SU-DHL-6 (cell line): Measurements from ENCODE around the gene ITPR2.

Source experiments
- H2AFZ ChIP-seq: fragments of 200-600 bp; sonication (generic); 2 replicates; pipeline ENCODE4 v1.6.1; 2014; ENCODE audit warnings: low read depth, mild to moderate bottlenecking, moderate library complexity, mixed read lengths, antibody characterized with exemption, low read length; ENCODE audit not compliant: severe bottlenecking
- H3F3A ChIP-seq: fragments of 200-600 bp; shearing (Covaris generic); 2 replicates; pipeline ENCODE4 v1.6.0; 2016; ENCODE audit warnings: antibody characterized with exemption, mild to moderate bottlenecking; ENCODE audit not compliant: insufficient read depth
- H3K27ac ChIP-seq: fragments of 200-600 bp; sonication (generic); 2 replicates; pipeline ENCODE4 v1.5.1; 2016; ENCODE audit warnings: low read depth, mild to moderate bottlenecking, low read length, moderate library complexity, mixed read lengths
- H3K27me3 ChIP-seq: fragments of 200-600 bp; sonication (generic), shearing (Covaris generic); 2 replicates; pipeline ENCODE4 v1.6.0; 2014; ENCODE audit warnings: mild to moderate bottlenecking, low read length
- H3K36me3 ChIP-seq: fragments of 200-600 bp; sonication (generic); 2 replicates; pipeline ENCODE4 v1.6.1; 2014; ENCODE audit warnings: mild to moderate bottlenecking, low read length, mixed read lengths
- H3K4me2 ChIP-seq: fragments of 300-600, 200-600 bp; shearing (Covaris generic), sonication (generic); 2 replicates; pipeline ENCODE4 v1.6.0; 2014; ENCODE audit warnings: low read length, low read depth, mild to moderate bottlenecking; ENCODE audit not compliant: poor library complexity, severe bottlenecking
- H3K4me3 ChIP-seq: fragments of 200-600 bp; sonication (generic); 2 replicates; pipeline ENCODE4 v1.5.1; 2014; ENCODE audit warnings: antibody characterized with exemption, low read length, mild to moderate bottlenecking, mixed read lengths; ENCODE audit not compliant: insufficient read depth, poor library complexity, severe bottlenecking
- H3K79me2 ChIP-seq: fragments of 200-600 bp; sonication (generic); 2 replicates; pipeline ENCODE4 v1.6.1; 2014; ENCODE audit warnings: mild to moderate bottlenecking, low read length, moderate library complexity; ENCODE audit not compliant: insufficient read depth
- H3K9ac ChIP-seq: fragments of 200-600 bp; sonication (generic); 2 replicates; pipeline ENCODE4 v1.7.0; 2014; ENCODE audit warnings: mild to moderate bottlenecking, low read length
- H3K9me2 ChIP-seq: fragments of 200-600 bp; sonication (generic); replicated peaks from 2 replicates; pipeline ENCODE4 v1.6.1; 2014; ENCODE audit warnings: low read length; ENCODE audit not compliant: insufficient read depth
- H3K9me3 ChIP-seq: fragments of 200-600 bp; sonication (generic); 2 replicates; pipeline ENCODE4 v1.6.1; 2014; ENCODE audit warnings: low read length, mixed read lengths; ENCODE audit not compliant: insufficient read depth
- H4K20me1 ChIP-seq: fragments of 200-600 bp; sonication (generic); 2 replicates; pipeline ENCODE4 v1.6.1; 2014; ENCODE audit warnings: low read depth, mild to moderate bottlenecking, antibody characterized with exemption, low read length, moderate library complexity, mixed read lengths
- EZH2phosphoT487 ChIP-seq: fragments of 200-600 bp; sonication (generic), shearing (Covaris generic); conservative IDR thresholded peaks from 2 replicates; pipeline ENCODE4 v1.6.1; 2018; ENCODE audit warnings: mild to moderate bottlenecking, antibody characterized with exemption, low read length, moderate library complexity, mixed read lengths
- TF ChIP-seq, protein P1 (sequence below): fragments of 200-600 bp; sonication (generic); IDR thresholded peaks from one replicate; pipeline ENCODE4 v1.5.1; 2017; ENCODE audit warnings: antibody characterized with exemption, mild to moderate bottlenecking, low read length, moderate library complexity; ENCODE audit not compliant: insufficient read depth, poor library complexity, severe bottlenecking

ITPR2 gene

DNA sequence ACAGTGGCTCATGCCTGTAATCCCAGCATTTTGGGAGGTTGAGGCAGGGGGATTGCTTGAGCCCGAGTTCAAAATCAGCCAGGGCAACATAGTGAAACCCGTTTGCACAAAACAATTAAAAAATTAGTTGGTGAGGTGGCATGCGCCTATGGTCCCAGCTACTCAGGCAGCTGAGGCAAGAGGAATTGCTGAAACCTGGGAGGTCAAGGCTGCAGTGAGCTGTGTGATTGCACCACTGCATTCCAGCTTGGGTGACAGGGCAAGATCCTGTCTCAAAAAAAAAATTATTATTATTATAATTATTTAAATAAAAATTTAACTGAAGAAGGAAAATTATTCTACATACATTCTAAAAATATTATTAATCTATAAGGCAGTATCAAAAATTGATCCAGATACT lies 164.1 kb downstream of the ITPR2 start:
- Histone ChIP-seq H4K20me1 (no peaks in the 10 kb centered on the region), H3K36me3 (no peaks in the 10 kb centered on the region), H3K9me3 (no peaks in the 10 kb centered on the region), H3F3A (no peaks in the 10 kb centered on the region), H2AFZ (no peak overlapping the region), H3K27me3 (no peaks in the 10 kb centered on the region), H3K4me3 (no peak overlapping the region), H3K79me2 (no peaks in the 10 kb centered on the region), H3K9me2 (no peaks in the 10 kb centered on the region), H3K27ac (no peak overlapping the region), H3K9ac (no peak overlapping the region), H3K4me2 (no peak overlapping the region)
- TF ChIP-seq, protein P1, sequence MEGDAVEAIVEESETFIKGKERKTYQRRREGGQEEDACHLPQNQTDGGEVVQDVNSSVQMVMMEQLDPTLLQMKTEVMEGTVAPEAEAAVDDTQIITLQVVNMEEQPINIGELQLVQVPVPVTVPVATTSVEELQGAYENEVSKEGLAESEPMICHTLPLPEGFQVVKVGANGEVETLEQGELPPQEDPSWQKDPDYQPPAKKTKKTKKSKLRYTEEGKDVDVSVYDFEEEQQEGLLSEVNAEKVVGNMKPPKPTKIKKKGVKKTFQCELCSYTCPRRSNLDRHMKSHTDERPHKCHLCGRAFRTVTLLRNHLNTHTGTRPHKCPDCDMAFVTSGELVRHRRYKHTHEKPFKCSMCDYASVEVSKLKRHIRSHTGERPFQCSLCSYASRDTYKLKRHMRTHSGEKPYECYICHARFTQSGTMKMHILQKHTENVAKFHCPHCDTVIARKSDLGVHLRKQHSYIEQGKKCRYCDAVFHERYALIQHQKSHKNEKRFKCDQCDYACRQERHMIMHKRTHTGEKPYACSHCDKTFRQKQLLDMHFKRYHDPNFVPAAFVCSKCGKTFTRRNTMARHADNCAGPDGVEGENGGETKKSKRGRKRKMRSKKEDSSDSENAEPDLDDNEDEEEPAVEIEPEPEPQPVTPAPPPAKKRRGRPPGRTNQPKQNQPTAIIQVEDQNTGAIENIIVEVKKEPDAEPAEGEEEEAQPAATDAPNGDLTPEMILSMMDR = no peak
- TF ChIP-seq EZH2phosphoT487 = no peak

DNA sequence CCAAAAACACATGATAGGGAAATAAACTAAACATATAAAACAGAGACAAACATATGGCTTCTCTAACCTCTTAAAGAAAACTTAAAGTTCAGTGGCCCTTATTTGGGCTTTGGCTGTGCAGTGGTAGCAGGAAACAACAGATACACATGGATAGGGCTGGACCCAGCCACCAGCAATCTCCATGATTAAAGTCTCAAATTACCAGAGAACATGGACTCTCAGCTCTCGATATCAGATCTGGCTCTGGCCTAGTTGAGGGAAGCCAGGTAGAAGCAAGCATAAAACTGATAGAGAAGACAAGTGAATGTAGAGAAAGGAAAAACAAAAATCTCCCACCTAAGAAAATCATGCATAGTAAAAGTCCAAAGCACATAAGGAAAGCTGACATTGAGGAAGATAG lies 164.8 kb downstream of the ITPR2 start:
- H3K4me2 ChIP-seq = no peak overlapping the region
- no peak overlapping the region for H3K9ac ChIP-seq
- TF ChIP-seq, protein P1 = no peak
- TF ChIP-seq EZH2phosphoT487 = no peak
- H3K27me3 ChIP-seq = no peaks in the 10 kb centered on the region
- no peaks in the 10 kb centered on the region for H3K9me2 ChIP-seq
- H3K79me2 ChIP-seq = no peaks in the 10 kb centered on the region
- no peak overlapping the region for H3K27ac ChIP-seq
- H3K4me3 ChIP-seq = no peak overlapping the region
- H3K9me3 ChIP-seq = no peaks in the 10 kb centered on the region
- no peak overlapping the region for H2AFZ ChIP-seq
- no peaks in the 10 kb centered on the region for H3F3A ChIP-seq
- H3K36me3 ChIP-seq = no peaks in the 10 kb centered on the region
- H4K20me1 ChIP-seq = no peaks in the 10 kb centered on the region

GRCh38 chr12:26666286-26666685 lies 166.7 kb downstream of the ITPR2 start:
- no peaks in the 10 kb centered on the region for H3K9me2 ChIP-seq

More at GRCh38 chr12:26666286-26666685, 166.7 kb downstream of the ITPR2 start:
- Histone ChIP-seq H3K4me3 (no peak overlapping the region), H3K4me2 (no peak overlapping the region), H3K79me2 (no peaks in the 10 kb centered on the region), H3K27ac (no peak overlapping the region), H4K20me1 (no peaks in the 10 kb centered on the region), H3K9ac (no peak overlapping the region), H3K27me3 (no peaks in the 10 kb centered on the region), H2AFZ (no peak overlapping the region), H3K36me3 (no peaks in the 10 kb centered on the region), H3F3A (no peaks in the 10 kb centered on the region), H3K9me3 (no peaks in the 10 kb centered on the region)
- TF ChIP-seq, protein P1 = no peak
- no peak for TF ChIP-seq EZH2phosphoT487
